Measurements from ENCODE around the gene NOSIP. TPM values are rescaled to one million over a fixed set of nuclear protein-coding genes. Genes with fewer than 3 reads are reported as not detected.

Gene NOSIP
- polyA plus RNA-seq, 1 of the 3 experiments (the other 2 are of a cell fraction), result 128 TPM

GRCh38 chr19:49512970-49513745, 67.2 kb downstream of the NOSIP start:
- H3K4me1 ChIP-seq (ENCODE audit: control insufficient read depth in 1 of 2, insufficient read depth in 2 of 2, low read depth in 1 of 2, low read length in 1 of 2), result peaks cover 0 to 9% of the 10 kb centered on the region in 2 experiments; a peak in 1 of 4 replicates
- peak overlapping the region; percentile 60 to 78 for H3K4me3 ChIP-seq (ENCODE audit: low read depth in 2 of 2, low read length in 1 of 2)
- H3K27ac ChIP-seq (ENCODE audit: low read depth in 2 of 2, low read length in 1 of 2), result peak overlapping the region in 1 of 2 experiments; percentile 71; a peak in 1 of 4 replicates
- no peaks in the 10 kb centered on the region for H3F3A ChIP-seq (replicated peaks; ENCODE audit: insufficient read depth)
- CTCF ChIA-PET, result interaction anchor here (0.9 to 2.2 kb wide), 6 partner anchors 10 to 57 kb away, joined by 3 to 11 read pairs (median 6); partner anchors contain the start of gene RCN3
- peak overlapping the region; percentile 99 for H3K4me2 ChIP-seq
- H4K20me1 ChIP-seq (ENCODE audit: insufficient read depth), result no peaks in the 10 kb centered on the region
- no peaks in the 10 kb centered on the region for H3K79me2 ChIP-seq (ENCODE audit: insufficient read depth)
- WGBS (ENCODE audit: low lambda C conversion rate), result 1% methylated on average over 13 of the region's 50 CpGs
- H2AFZ ChIP-seq (ENCODE audit: low read depth), result peak overlapping the region; percentile 93
- DNase-seq, result peak; percentile 88
- TF ChIP-seq GABPA (IDR thresholded peaks at IDR 0.05; ENCODE audit: low read depth) (peak; percentile 32; the same call in 1 of the 2 replicates), USF1 (IDR thresholded peaks at IDR 0.05; ENCODE audit: borderline replicate concordance, low read depth) (peak; percentile 85), REST (IDR thresholded peaks at IDR 0.05; ENCODE audit: low read depth, low read length) (no peak)
- H3K9me2 ChIP-seq, result no peaks in the 10 kb centered on the region
- H3K36me3 ChIP-seq (replicated peaks in 1 of 2; ENCODE audit: control insufficient read depth in 1 of 2, insufficient read depth in 2 of 2, low read length in 1 of 2), result no peaks in the 10 kb centered on the region
- POLR2A ChIA-PET, result interaction anchor here (1.5 kb wide), 1 partner anchor 17 kb away, joined by 6 read pairs; the partner anchor contains the start of gene RPS11
- H3K9me3 ChIP-seq, result no peaks in the 10 kb centered on the region
- H3K27me3 ChIP-seq (ENCODE audit: insufficient read depth), result no peaks in the 10 kb centered on the region
- peak overlapping the region; percentile 78 for H3K9ac ChIP-seq

GRCh38 chr19:49507803-49508494, 72.4 kb downstream of the NOSIP start:
- Histone ChIP-seq H3K4me3 (ENCODE audit: low read depth in 2 of 2, low read length in 1 of 2) (no peak overlapping the region), H3K79me2 (ENCODE audit: insufficient read depth) (no peaks in the 10 kb centered on the region), H3K9ac (no peak overlapping the region), H3K27ac (ENCODE audit: low read depth in 2 of 2, low read length in 1 of 2) (no peak overlapping the region), H3K36me3 (replicated peaks in 1 of 2; ENCODE audit: control insufficient read depth in 1 of 2, insufficient read depth in 2 of 2, low read length in 1 of 2) (no peaks in the 10 kb centered on the region), H3K9me3 (no peaks in the 10 kb centered on the region), H4K20me1 (ENCODE audit: insufficient read depth) (no peaks in the 10 kb centered on the region), H3K4me1 (ENCODE audit: control insufficient read depth in 1 of 2, insufficient read depth in 2 of 2, low read depth in 1 of 2, low read length in 1 of 2) (peaks cover 0 to 5% of the 10 kb centered on the region in 2 experiments; a peak in 1 of 4 replicates), H3K9me2 (no peaks in the 10 kb centered on the region), H2AFZ (ENCODE audit: low read depth) (no peak overlapping the region), H3K27me3 (ENCODE audit: insufficient read depth) (no peaks in the 10 kb centered on the region), H3F3A (replicated peaks; ENCODE audit: insufficient read depth) (no peaks in the 10 kb centered on the region), H3K4me2 (no peak overlapping the region)
- TF ChIP-seq, protein P1, sequence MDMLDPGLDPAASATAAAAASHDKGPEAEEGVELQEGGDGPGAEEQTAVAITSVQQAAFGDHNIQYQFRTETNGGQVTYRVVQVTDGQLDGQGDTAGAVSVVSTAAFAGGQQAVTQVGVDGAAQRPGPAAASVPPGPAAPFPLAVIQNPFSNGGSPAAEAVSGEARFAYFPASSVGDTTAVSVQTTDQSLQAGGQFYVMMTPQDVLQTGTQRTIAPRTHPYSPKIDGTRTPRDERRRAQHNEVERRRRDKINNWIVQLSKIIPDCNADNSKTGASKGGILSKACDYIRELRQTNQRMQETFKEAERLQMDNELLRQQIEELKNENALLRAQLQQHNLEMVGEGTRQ (IDR thresholded peaks at IDR 0.05; ENCODE audit: borderline replicate concordance, low read depth, low read length), result no peak
- TF ChIP-seq REST (IDR thresholded peaks at IDR 0.05; ENCODE audit: low read depth, low read length) (no peak), TCF12 (IDR thresholded peaks at IDR 0.05) (no peak), MXI1 (IDR thresholded peaks at IDR 0.05; ENCODE audit: low read depth, low read length) (no peak), RCOR1 (IDR thresholded peaks at IDR 0.05; ENCODE audit: low read length) (no peak), POLR2AphosphoS5 (IDR thresholded peaks at IDR 0.05; ENCODE audit: low read depth, low read length) (no peak), JUND (IDR thresholded peaks at IDR 0.05) (no peak), GATA2 (CRISPR knock-in tag; IDR thresholded peaks at IDR 0.05) (no peak), SIN3A (IDR thresholded peaks at IDR 0.05; ENCODE audit: borderline replicate concordance, low read depth, low read length) (no peak), FOSL2 (IDR thresholded peaks at IDR 0.05; ENCODE audit: borderline replicate concordance, low read depth) (no peak), EP300 (IDR thresholded peaks at IDR 0.05; ENCODE audit: borderline replicate concordance in 1 of 2, low read depth in 1 of 2, low read length in 1 of 2) (no peak)
- ChIA-PET CTCF (interaction anchor here (1.1 to 3.1 kb wide), 3 partner anchors 14 to 62 kb away, joined by 3 to 16 read pairs (median 4); no protein-coding TSS in a partner anchor), POLR2A (no interaction called here)
- DNase-seq, result no peak
- WGBS (ENCODE audit: low lambda C conversion rate), result 83% methylated on average over 12 of the region's 12 CpGs
